Spleen (tissue), 11 donors: ENCODE data around the gene TCF7. TPM values are rescaled to one million over a fixed set of nuclear protein-coding genes. Genes with fewer than 3 reads are reported as not detected.

ENCODE experiments used
- DNase-seq: peaks from one replicate; pipeline ENCODE4 v3.0.0-alpha.2; 2020
- H3K27ac ChIP-seq, 8 donors: fragments of 200-600 bp; sonication (generic) in 7 of 8; 1 replicate in 4 of 8; 2 replicates in 4 of 8; pipeline versions ENCODE4 v1.5.0 to v1.8.0; 2016 to 2021; ENCODE audit warnings: inconsistent platforms in 4 of 8, mild to moderate bottlenecking in 4 of 8, moderate library complexity in 1 of 8
- H3K27me3 ChIP-seq, 7 donors: fragments of 200-600 bp; sonication (generic) in 6 of 7; replicated peaks in 1 of 7; 1 replicate in 4 of 7; 2 replicates in 3 of 7; pipeline versions ENCODE4 v1.5.0 to v1.8.0; 2016 to 2021; ENCODE audit warnings: inconsistent platforms in 3 of 7, mild to moderate bottlenecking in 1 of 7
- H3K36me3 ChIP-seq, 6 donors: fragments of 200-600 bp; sonication (generic) in 5 of 6; 1 replicate in 4 of 6; 2 replicates in 2 of 6; pipeline versions ENCODE4 v1.5.0 to v1.8.0; 2016 to 2021; ENCODE audit warnings: inconsistent platforms in 2 of 6
- H3K4me1 ChIP-seq, 6 donors: fragments of 200-600 bp; sonication (generic) in 5 of 6; 1 replicate in 3 of 6; 2 replicates in 3 of 6; pipeline versions ENCODE4 v1.5.0 to v1.8.0; 2016 to 2021; ENCODE audit warnings: inconsistent platforms in 3 of 6
- H3K4me3 ChIP-seq, 8 donors: fragments of 200-600 bp; sonication (generic) in 7 of 8; 1 replicate in 4 of 8; 2 replicates in 4 of 8; pipeline versions ENCODE4 v1.5.0 to v1.8.0; 2016 to 2021; ENCODE audit warnings: inconsistent platforms in 4 of 8, mild to moderate bottlenecking in 4 of 8, moderate library complexity in 2 of 8
- H3K9me3 ChIP-seq, 8 donors: fragments of 200-600 bp; sonication (generic) in 7 of 8; 1 replicate in 4 of 8; 2 replicates in 4 of 8; pipeline versions ENCODE4 v1.5.0 to v1.8.0; 2016 to 2021; ENCODE audit warnings: inconsistent platforms in 4 of 8
- CTCF ChIP-seq, 11 experiments: fragments of 200-600 bp in 7 of 11; fragments of 450-650 bp in 4 of 11; sonication (generic) in 4 of 11; IDR thresholded peaks in 8 of 11; conservative IDR thresholded peaks in 3 of 11; 1 replicate in 7 of 11; 2 replicates in 4 of 11; pipeline versions ENCODE4 v1.4.0 to v1.8.0; 2016 to 2021; ENCODE audit warnings: antibody characterized with exemption in 11 of 11, inconsistent platforms in 4 of 11, mild to moderate bottlenecking in 1 of 11
- POLR2A ChIP-seq, 3 donors: fragments of 450-650 bp; IDR thresholded peaks; one replicate each; pipeline ENCODE4 v1.5.1; 2017; ENCODE audit warnings: antibody characterized with exemption in 3 of 3, mild to moderate bottlenecking in 1 of 3
- POLR2AphosphoS5 ChIP-seq, 3 donors: sonication (generic); formaldehyde crosslinking; IDR thresholded peaks; one replicate each; pipeline ENCODE4 v1.5.1; 2017; ENCODE audit warnings: antibody characterized with exemption in 3 of 3
- WGBS, 5 donors: extraction: QIAGEN DNeasy Blood & Tissue Kit in 3 of 5; methylation state at CpG; one replicate each; pipeline versions ENCODE4 v1.1.5 to v1.1.7; 2013 to 2018; 5-methylcytosine and 5-hydroxymethylcytosine counted together
- intact Hi-C: fragments of 100-400 bp; cut with DNase I; formaldehyde crosslinking; loops from one replicate; pipeline ENCODE4 v1.15.0; 2023; ENCODE audit warnings: low total_unique reads
- polyA plus RNA-seq, 3 donors: library from polyadenylated mRNA; stranded (reverse); fragments of 200-250 nt; gene quantifications; one replicate each; pipeline ENCODE4 v1.2.1, GENCODE V29; 2013
- total RNA-seq, 7 donors: library from RNA; depleted of rRNA in 3 of 7; stranded (reverse); fragments of >200 nt in 3 of 7; fragmentation: NEBNext Ultra II Directional in 4 of 7; extraction: Animal tissue kit (Norgen Biotek cat#: 25700) in 4 of 7; gene quantifications; one replicate each; pipeline versions ENCODE4 v1.1.0 to v1.2.1, GENCODE V29; 2016 to 2021
- donor health status: healthy with polysubstance abuse.
- donor health status: DM: no; HTN: no; CAD: no; lungs with moderate emphysema.
- donor health status: DM: no; HTN: no; CAD: no.
- donor health status: Bipolar disorder and iron deficiency.
- donor health status: healthy.
- donor health status: DM: no; HTN: no; CAD: no.
- donor health status: DM: yes; HTN: yes; CAD: no.

Gene TCF7
- total and polyA plus RNA-seq, 10 donors, result 13.7 to 88.3 (median 36.8) TPM

- 67 to 92% (median 78%) methylated on average over 2 to 3 of the region's 3 CpGs for WGBS, 5 donors
- Histone ChIP-seq H3K27ac (peak overlapping the region in 5 of 8 donors; percentile 5 to 88 (median 54)), H3K27me3 (no peaks in the 10 kb centered on the region), H3K4me3 (no peak overlapping the region), H3K4me1 (peaks cover 22 to 83% (median 70%) of the 10 kb centered on the region in 6 donors), H3K36me3 (peaks cover 0 to 97% (median 48%) of the 10 kb centered on the region in 6 donors), H3K9me3 (no peaks in the 10 kb centered on the region)
- TF ChIP-seq POLR2AphosphoS5 (IDR thresholded peaks at IDR 0.05) (peak in 1 of 3 donors; percentile 22), POLR2A (IDR thresholded peaks at IDR 0.05) (no peak), CTCF (IDR thresholded peaks at IDR 0.05 in 8 of 11, conservative IDR thresholded peaks at IDR 0.05 in 3 of 11) (no peak)
- peak; percentile 63 for DNase-seq
- intact Hi-C loops, result no loop called here
These were observed 24.2 kb downstream of the TCF7 start for GRCh38 chr5:134138416-134139376.

- DNase-seq, result peak; percentile 52
- Histone ChIP-seq H3K9me3 (no peaks in the 10 kb centered on the region), H3K4me1 (peaks cover 22 to 81% (median 64%) of the 10 kb centered on the region in 6 donors), H3K4me3 (no peak overlapping the region), H3K27me3 (no peaks in the 10 kb centered on the region), H3K36me3 (peaks cover 0 to 97% (median 49%) of the 10 kb centered on the region in 6 donors), H3K27ac (peak overlapping the region in 4 of 8 donors; percentile 51 to 88 (median 57))
- TF ChIP-seq POLR2A (IDR thresholded peaks at IDR 0.05), result no peak
- no peak for TF ChIP-seq POLR2AphosphoS5 (IDR thresholded peaks at IDR 0.05)
- TF ChIP-seq CTCF (IDR thresholded peaks at IDR 0.05 in 8 of 11, conservative IDR thresholded peaks at IDR 0.05 in 3 of 11), result no peak
- intact Hi-C loops, result no loop called here
- WGBS, 5 donors, result 88 to 96% (median 92%) methylated on average over 3 to 4 of the region's 4 CpGs
These were observed 24.9 kb downstream of the TCF7 start for GRCh38 chr5:134139377-134139851.

- no peak overlapping the region for H3K4me3 ChIP-seq
- H3K27ac ChIP-seq, result peak overlapping the region in 4 of 8 donors; percentile 46 to 88 (median 52)
- no peaks in the 10 kb centered on the region for H3K9me3 ChIP-seq
- H3K36me3 ChIP-seq, result peaks cover 0 to 97% (median 49%) of the 10 kb centered on the region in 6 donors
- DNase-seq, result peak; percentile 66
- WGBS, 5 donors, result 89 to 93% (median 90%) methylated on average over 8 of the region's 8 CpGs
- TF ChIP-seq CTCF (IDR thresholded peaks at IDR 0.05 in 8 of 11, conservative IDR thresholded peaks at IDR 0.05 in 3 of 11), result no peak
- TF ChIP-seq POLR2AphosphoS5 (IDR thresholded peaks at IDR 0.05), result no peak
- H3K4me1 ChIP-seq, result peaks cover 19 to 79% (median 59%) of the 10 kb centered on the region in 6 donors
- intact Hi-C loops, result loop anchor here (5.0 kb wide), 1 partner anchor 98 kb away; no protein-coding TSS in a partner anchor
- no peaks in the 10 kb centered on the region for H3K27me3 ChIP-seq
These were observed 25.5 kb downstream of the TCF7 start for GRCh38 chr5:134139891-134140469.
